HL-60/S4 (cell line): Measurements from ENCODE around the gene GABRA5.

Experiments used
- in situ Hi-C: fragments of 300-500 bp; cut with MboI; formaldehyde crosslinking; loops from 2 replicates; pipeline ENCODE4 v1.14.3; 2022; ENCODE audit warnings: low sequenced_read_pairs

GABRA5 gene

GRCh38 chr15:26910715-26911114 is 43.9 kb downstream of the GABRA5 start:
- in situ Hi-C loops = no loop called here

DNA sequence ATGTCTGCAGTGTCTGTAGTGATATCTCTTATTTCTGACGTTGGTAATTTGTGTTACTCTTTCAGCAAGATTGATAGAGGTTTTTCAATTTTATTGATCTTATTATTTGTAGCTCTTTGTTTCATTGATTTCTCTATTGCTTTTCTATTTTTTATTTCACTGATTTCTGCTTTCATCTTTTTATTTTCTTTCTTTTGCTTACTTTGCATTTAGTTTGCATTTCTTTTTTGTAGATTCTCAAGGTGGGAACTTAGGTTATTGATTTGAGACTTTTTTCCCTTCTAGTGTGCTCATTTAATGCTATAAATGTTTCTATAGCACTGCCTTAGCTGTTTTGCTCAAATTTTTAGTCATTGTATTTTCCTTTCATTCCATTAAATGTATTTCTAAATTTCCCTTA is 54.6 kb downstream of the GABRA5 start:
- in situ Hi-C loops = no loop called here

DNA sequence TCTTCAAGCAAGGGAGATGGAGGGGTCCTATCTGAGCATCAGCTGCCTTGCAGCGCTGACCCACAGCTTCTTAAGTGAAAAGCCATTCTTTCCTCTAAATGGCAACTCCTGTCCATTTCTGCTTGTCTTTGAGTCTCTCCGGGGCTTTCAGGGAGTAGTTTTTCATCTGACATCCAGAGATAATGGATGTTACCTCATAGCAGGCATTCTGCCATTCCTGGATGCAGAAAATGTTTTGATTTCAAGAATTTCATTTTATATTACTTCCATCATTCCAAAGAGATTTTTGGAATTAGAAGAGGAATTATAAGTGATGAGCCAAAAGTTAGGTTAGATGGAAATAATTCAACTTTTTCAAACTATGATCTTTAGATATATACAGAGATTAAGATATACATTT is 59.2 kb downstream of the GABRA5 start:
- in situ Hi-C loops = no loop called here

DNA sequence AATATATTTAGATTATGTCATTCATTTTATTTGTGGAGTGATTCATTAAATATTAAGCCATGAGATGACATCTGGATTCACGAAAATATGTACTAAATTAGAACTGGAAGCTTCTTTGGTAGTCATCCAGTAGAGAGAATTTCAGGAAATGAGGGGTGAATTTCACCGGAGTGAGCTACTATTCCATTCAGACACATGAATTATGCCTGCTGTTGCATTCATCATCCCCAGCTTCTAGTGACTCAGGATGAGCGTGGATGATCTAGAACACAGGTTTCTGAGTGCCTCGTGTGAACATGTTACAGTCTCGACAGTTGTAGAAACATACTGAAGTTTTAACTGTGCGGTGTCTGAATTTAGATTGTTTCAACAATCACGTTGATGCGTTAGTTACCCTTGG is 61.2 kb downstream of the GABRA5 start:
- in situ Hi-C loops = no loop called here

DNA sequence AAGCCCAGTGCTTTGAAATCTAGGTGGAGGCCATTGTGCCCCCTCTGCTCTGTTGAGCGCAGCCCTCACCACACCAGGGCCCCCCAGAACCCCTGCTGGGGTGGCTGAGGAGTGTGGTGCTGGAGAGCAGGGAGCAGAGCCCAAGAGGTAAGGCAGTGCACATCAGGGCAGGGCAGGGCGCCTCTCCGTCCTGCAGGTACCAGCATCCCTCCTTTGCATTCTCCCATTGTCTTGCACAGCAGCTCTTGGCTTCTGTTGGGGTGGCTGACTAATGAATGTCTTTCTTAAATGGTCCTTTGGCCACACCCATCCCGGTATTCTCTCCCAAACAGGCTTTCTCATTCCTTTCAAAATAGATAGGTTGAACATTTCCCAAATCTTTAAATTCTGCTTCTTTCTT is 62.7 kb downstream of the GABRA5 start:
- in situ Hi-C loops = no loop called here

GRCh38 chr15:26934848-26935247 is 68.0 kb downstream of the GABRA5 start:
- in situ Hi-C loops = no loop called here

DNA sequence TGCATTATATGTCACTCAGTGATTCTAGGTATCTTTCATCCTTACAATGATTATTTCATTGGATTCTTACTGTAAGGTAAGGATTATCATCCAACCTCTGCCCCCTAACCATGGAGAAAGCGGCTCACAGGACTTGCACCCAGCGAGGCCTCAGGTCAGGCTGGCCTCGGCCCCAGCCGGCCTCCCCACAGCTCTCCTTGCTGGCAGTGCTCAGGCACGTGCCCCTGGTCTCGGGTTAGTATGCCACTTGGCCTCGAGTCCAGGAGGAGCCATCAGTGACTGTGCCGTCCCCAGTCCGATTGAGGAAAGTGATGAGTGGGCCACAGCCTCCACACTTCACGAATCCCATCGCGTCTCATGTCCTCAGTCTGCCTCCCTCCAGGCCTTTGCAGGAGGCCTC is 68.5 kb downstream of the GABRA5 start:
- in situ Hi-C loops = no loop called here

GRCh38 chr15:26936502-26936901 is 69.6 kb downstream of the GABRA5 start:
- in situ Hi-C loops = no loop called here

DNA sequence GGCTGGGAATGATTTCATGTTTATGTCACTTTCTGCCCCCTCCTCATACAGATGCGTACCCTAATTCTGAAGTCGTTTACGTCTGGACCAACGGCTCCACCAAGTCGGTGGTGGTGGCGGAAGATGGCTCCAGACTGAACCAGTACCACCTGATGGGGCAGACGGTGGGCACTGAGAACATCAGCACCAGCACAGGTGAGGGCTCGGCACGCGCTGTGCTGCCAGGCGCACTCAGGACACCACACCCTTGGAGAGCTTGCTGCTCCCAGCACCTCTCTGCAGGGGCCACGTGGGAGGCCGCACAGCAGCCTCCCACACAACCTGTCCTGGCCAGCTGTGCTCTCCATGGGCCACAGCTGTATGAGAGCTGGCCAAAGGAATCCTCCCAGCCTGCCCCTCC is 70.3 kb downstream of the GABRA5 start:
- in situ Hi-C loops = no loop called here

DNA sequence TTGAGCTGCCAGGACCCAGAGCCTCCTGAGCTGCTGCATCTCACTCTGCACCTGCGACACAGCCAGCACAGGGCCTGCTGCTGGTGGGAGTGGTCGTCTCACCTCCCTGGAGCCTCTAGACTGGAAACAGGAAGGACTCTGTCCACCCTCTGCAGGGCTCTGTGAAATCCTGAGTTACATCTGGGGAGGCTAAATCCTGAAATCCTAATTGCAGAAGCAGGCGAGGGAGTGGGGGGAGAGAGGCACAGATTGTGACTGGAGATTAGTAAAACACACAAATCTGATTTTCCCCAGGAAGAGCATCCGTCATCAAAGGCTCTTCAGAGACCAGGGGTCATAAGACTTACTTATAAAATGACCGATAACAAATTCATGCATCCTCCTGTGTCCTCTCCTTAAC is 72.5 kb downstream of the GABRA5 start:
- in situ Hi-C loops = no loop called here

- in situ Hi-C loops = no loop called here
Observed at GRCh38 chr15:26941489-26941888, 74.6 kb downstream of the GABRA5 start.

DNA sequence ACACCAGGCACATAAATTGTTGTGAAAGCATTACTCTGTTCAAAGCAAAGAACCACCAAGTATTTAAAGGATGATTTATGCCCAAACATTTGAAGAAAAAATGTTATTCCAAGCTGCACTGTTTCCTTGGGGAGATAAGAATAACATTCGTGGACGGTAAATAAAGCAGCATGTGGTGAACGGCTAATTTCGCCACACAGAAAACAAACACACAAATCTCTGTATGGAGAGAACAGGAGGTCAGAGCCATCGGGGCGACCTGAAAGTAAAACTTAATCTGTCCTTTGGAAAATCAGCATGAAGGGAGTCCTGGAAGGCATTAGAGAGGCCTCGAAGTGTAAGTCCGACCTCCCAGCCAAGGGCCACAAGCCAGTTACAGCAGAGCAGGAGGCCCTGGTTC is 77.0 kb downstream of the GABRA5 start:
- in situ Hi-C loops = no loop called here

- in situ Hi-C loops = no loop called here
Observed at GRCh38 chr15:26945046-26945445, 78.2 kb downstream of the GABRA5 start.

GRCh38 chr15:26950001-26950400 is 83.1 kb downstream of the GABRA5 start:
- in situ Hi-C loops = no loop called here

- in situ Hi-C loops = no loop called here
Observed at GRCh38 chr15:26954403-26954802, 87.5 kb downstream of the GABRA5 start.

DNA sequence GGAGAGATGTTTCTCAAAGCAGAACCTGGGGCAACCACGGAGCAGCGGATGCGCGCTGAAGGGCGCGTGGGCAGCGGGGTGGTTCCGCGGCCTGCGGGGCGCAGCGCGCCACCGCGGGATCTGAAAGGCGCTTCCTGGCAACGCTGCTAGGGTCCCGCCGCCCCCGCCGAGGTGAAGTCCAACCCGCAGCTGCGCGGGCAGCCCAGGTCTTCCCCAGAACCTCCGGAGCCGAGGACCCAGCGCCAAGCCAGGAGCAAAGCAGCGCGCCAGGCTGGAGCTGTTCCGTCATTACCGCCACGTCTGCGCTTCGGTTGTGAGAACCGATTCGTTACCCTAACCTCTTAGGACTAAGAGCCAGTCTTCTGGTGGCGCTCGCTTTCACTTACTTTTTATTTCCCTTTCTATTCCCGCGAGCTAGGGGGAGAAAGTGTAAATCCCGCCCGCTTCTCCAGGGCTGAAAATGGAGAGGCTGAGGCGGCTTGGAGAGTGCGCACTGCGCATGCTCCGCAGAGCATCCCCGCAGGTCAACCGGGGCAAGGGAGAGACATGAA is 100.9 kb downstream of the GABRA5 start:
- in situ Hi-C loops = no loop called here

DNA sequence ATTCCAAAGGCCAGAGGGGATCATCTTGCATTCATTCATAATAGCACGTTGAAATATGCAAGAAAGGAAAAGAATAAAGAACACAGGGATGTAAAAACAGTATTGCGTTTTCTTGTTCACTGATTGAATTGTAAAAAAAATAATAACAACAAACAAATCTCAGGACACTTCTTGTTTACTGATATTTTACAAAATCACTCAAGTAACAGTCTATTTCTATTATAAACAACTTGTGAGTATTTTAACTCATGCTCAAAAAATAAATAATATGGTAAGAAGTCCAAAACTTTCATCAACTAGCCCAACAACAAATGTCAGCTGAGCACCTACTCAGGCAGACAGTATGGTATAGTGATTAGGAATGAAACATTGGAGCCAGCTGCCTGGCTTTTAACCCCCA is 101.9 kb downstream of the GABRA5 start:
- in situ Hi-C loops = no loop called here

DNA sequence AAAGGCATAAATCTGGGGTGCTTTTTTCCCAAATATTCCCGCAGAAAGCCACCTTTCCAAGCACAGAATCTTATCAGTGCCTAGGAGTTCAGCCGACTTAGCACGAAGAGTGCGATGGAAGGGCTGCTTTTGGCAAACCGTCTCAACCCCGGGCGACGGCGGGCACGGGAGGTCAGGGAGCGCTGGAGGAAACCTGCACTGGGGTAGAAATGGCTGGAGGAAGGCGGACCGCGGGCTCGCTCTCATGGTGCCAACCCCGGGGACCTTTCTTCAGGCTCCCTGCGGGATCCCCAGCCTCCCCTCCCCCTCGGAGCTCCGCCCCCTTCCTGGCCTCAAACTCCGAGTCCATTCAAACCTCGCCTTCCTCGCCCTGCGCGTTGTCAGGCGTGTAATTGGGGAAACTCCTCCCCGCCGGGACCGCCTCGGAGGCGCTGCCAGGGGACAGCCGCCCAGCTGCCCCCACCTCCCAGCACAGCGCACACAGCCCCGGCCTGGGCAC is 103.9 kb downstream of the GABRA5 start, which contains the start of gene GABRG3:
TSS of gene GABRG3 (plus strand) at position 470 of the 499 bp plus-strand sequence.
- in situ Hi-C loops = no loop called here

- in situ Hi-C loops = no loop called here
Observed at GRCh38 chr15:26971271-26972018, 104.6 kb downstream of the GABRA5 start.

DNA sequence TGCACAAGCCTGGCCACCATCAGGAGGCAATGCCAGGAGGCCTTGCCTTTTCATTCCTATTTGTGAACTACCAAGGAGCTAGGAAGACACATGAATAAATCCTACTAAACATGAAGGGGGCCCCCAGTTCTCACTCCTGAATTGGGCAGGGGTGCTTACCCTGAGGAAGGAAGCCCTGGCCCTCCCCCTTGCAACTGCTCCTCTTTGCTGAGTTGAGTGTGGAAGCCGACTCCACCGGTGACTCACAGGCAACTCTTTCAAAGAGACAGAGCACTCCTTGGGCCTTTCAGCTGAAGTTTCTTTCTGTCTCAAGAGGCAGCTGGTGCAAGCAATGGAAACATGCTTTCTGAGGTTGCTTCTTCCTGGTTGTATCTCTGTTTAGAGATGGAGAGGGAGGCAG is 105.8 kb downstream of the GABRA5 start:
- in situ Hi-C loops = no loop called here

GRCh38 chr15:26974120-26974780 is 107.4 kb downstream of the GABRA5 start:
- in situ Hi-C loops = no loop called here

GRCh38 chr15:26981492-26981891 is 114.6 kb downstream of the GABRA5 start:
- in situ Hi-C loops = no loop called here
